ENCODE results near the gene CYP4F2.
"Not testable (repeated sequence)": the region's sequence is repeated elsewhere in the genome, so short reads cannot be mapped to it uniquely, and the experiment has no call there.

CYP4F2 gene

GRCh38 chr19:15843203-15843893, 54.5 kb downstream of the CYP4F2 start:
- no peak for DNase-seq

- no peak for DNase-seq
Measured at GRCh38 chr19:15841875-15842569, 55.9 kb downstream of the CYP4F2 start.

GRCh38 chr19:15840833-15841232, 57.0 kb downstream of the CYP4F2 start:
- DNase-seq, result no peak

GRCh38 chr19:15839888-15840287, 58.0 kb downstream of the CYP4F2 start:
- not testable (repeated sequence) for DNase-seq

- no peak for DNase-seq
Measured at GRCh38 chr19:15838351-15838750, 59.5 kb downstream of the CYP4F2 start.

GRCh38 chr19:15837221-15837731, 60.6 kb downstream of the CYP4F2 start:
- no peak for DNase-seq

- peak; percentile 92 for DNase-seq
Measured at GRCh38 chr19:15836330-15837220, 61.3 kb downstream of the CYP4F2 start.

GRCh38 chr19:15835565-15836329, 62.1 kb downstream of the CYP4F2 start:
- peak; percentile 52 for DNase-seq

- DNase-seq, result not testable (repeated sequence)
Measured at GRCh38 chr19:15834232-15834631, 63.6 kb downstream of the CYP4F2 start.

GRCh38 chr19:15831626-15832025, 66.2 kb downstream of the CYP4F2 start:
- no peak for DNase-seq

GRCh38 chr19:15829786-15830185, 68.1 kb downstream of the CYP4F2 start:
- DNase-seq, result no peak

- no peak for DNase-seq
Measured at GRCh38 chr19:15829306-15829698, 68.6 kb downstream of the CYP4F2 start.

- DNase-seq, result not testable (repeated sequence)
Measured at GRCh38 chr19:15828611-15829305, 69.1 kb downstream of the CYP4F2 start.

GRCh38 chr19:15828121-15828610, 69.7 kb downstream of the CYP4F2 start:
- DNase-seq, result no peak

Measured in activated T-cell treated with anti-CD3 and anti-CD28 coated beads, Interleukin-2, amount 50 U/mL, for 1 hour (primary cell).